Activated naive CD8-positive, alpha-beta T cell treated with anti-CD3 and anti-CD28 coated beads for 36 hours (primary cell): ENCODE data around the gene OCIAD2. TPM values are rescaled to one million over a fixed set of nuclear protein-coding genes. Genes with fewer than 3 reads are reported as not detected.
"Not testable (repeated sequence)": the region's sequence is repeated elsewhere in the genome, so short reads cannot be mapped to it uniquely, and the experiment has no call there.

Source experiments
- DNase-seq: peaks from one replicate; pipeline ENCODE4 v3.0.0; 2021
- H3K27ac Mint-ChIP-seq: one replicate; pipeline ENCODE4 v1.8.0; 2022; ENCODE audit warnings: mild to moderate bottlenecking, moderate library complexity, mixed read lengths
- H3K27me3 Mint-ChIP-seq: one replicate; pipeline ENCODE4 v1.8.0; 2022; ENCODE audit warnings: mild to moderate bottlenecking, mixed read lengths
- H3K36me3 Mint-ChIP-seq: one replicate; pipeline ENCODE4 v1.8.0; 2021; ENCODE audit warnings: mild to moderate bottlenecking, mixed read lengths
- H3K4me1 Mint-ChIP-seq: one replicate; pipeline ENCODE4 v1.8.0; 2021; ENCODE audit warnings: mixed read lengths
- H3K4me3 Mint-ChIP-seq: one replicate; pipeline ENCODE4 v1.8.0; 2022; ENCODE audit warnings: mild to moderate bottlenecking, moderate library complexity, mixed read lengths
- H3K9me3 Mint-ChIP-seq: one replicate; pipeline ENCODE4 v1.8.0; 2022; ENCODE audit warnings: mixed read lengths
- total RNA-seq, 2 experiments: library from RNA; stranded (reverse); gene quantifications; one replicate each; pipeline ENCODE4 v1.2.3, GENCODE V29; 2021

OCIAD2 gene
- total RNA-seq, 2 experiments from 2014 or later, result 80.2 to 90.4 TPM

DNA sequence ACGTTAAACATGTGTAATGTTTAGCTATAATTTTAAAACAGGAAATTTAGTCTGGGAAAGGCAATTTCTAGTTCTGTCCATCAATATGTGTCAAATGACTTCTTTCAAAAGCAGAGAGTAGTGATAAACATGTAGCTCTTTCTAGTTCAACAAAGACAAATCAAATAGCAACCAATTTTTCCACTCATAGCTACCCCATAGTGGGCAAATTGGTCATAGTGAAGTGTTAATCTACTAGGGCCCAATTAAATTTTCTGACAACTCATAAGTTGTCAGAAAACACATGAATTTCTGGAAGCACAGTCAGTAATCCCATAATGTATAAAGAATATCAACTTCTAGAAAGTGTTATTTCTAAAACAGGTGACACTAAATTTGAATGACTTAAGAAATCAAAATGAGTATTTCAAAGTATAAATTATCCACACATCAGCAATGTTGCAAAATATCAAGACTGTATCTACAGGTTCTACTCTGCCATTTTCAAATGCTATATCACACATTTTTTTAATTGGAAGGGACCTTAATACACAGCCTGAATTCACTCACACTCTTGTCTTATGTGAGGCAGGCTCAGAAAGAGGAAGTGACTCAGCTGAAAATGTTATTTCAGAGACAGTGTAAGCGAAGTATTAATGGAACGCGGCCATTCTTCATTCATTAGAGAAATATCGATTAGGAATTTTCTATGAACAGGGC is 7.7 kb downstream of the OCIAD2 start:
- no peak for DNase-seq
- peaks cover 29% of the 10 kb centered on the region for H3K4me1 Mint-ChIP-seq
- peak overlapping the region; percentile 60 for H3K27ac Mint-ChIP-seq
- H3K9me3 Mint-ChIP-seq, result no peaks in the 10 kb centered on the region
- no peaks in the 10 kb centered on the region for H3K27me3 Mint-ChIP-seq
- H3K36me3 Mint-ChIP-seq, result peaks cover 57% of the 10 kb centered on the region
- H3K4me3 Mint-ChIP-seq, result peak overlapping the region; percentile 23

DNA sequence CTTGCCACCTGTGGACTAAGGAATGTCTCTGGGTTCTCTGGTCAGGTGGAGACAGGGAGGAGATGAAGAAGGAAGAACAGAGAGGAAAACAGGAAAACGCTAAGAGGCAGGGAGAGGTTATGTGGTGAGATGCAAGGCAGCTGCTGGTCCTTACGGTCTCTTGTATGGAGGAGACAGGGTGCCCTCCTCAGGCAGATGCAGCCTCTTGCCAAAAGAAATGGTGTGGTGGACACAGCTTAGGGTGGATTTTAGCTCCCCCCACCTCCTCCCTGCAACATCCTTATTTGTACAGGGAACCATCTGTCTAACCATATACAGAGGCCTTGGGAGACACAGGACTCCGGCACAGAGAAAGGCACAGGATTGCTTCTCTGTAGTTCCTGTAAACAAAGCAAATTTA is 9.7 kb downstream of the OCIAD2 start:
- Mint-ChIP-seq H3K4me3 (no peak overlapping the region), H3K9me3 (no peaks in the 10 kb centered on the region), H3K27ac (no peak overlapping the region), H3K36me3 (peaks cover 60% of the 10 kb centered on the region), H3K27me3 (no peaks in the 10 kb centered on the region), H3K4me1 (peaks cover 29% of the 10 kb centered on the region)
- no peak for DNase-seq

DNA sequence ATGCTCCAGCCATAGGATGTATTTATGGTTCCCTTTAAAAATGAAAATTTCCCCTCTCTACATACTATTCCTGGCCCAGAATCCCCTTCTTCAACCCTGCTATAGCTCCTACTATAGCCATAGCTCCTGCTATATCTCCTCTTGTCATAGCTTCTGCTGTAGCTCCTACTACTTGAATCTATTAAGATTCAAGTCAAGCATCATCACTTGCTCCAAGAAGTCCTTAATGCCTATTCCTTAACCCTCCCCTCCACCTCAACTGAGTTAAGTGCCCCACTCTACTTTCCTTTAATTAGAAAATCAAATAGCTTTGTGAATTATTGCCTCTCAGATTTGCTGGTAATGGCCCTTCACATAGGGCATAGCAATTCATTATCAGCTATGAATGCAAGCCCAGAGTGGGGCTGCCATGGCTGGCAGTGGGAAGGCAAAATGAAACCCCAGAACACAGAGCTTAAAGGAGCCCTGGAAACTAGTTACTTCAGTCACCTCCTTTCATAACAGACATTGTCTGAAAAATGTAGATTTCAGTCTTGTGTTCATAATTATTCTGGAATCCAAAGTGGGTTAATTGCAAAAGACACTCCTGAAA is 15.4 kb downstream of the OCIAD2 start:
- H3K4me1 Mint-ChIP-seq, result peaks cover 4% of the 10 kb centered on the region
- no peaks in the 10 kb centered on the region for H3K27me3 Mint-ChIP-seq
- peaks cover 66% of the 10 kb centered on the region for H3K36me3 Mint-ChIP-seq
- H3K27ac Mint-ChIP-seq, result no peak overlapping the region
- no peak for DNase-seq
- no peak overlapping the region for H3K4me3 Mint-ChIP-seq
- peaks cover 13% of the 10 kb centered on the region for H3K9me3 Mint-ChIP-seq

DNA sequence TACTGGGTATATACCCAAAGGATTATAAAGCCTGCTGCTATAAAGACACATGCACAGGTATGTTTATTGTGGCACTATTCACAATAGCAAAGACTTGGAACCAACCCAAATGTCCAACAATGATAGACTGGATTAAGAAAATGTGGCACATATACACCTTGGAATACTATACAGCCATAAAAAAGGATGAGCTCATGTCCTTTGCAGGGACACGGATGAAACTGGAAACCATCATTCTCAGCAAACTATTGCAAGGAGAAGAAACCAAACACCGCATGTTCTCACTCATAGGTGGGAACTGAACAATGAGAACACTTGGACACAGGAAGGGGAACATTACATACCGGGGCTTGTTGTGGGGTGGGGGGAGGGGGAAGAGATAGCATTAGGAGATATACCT is 16.8 kb downstream of the OCIAD2 start:
- DNase-seq, H3K4me1 Mint-ChIP-seq, H3K27ac Mint-ChIP-seq, H3K4me3 Mint-ChIP-seq, H3K27me3 Mint-ChIP-seq: not testable (repeated sequence)
- peaks cover 13% of the 10 kb centered on the region for H3K9me3 Mint-ChIP-seq
- H3K36me3 Mint-ChIP-seq, result peaks cover 61% of the 10 kb centered on the region

DNA sequence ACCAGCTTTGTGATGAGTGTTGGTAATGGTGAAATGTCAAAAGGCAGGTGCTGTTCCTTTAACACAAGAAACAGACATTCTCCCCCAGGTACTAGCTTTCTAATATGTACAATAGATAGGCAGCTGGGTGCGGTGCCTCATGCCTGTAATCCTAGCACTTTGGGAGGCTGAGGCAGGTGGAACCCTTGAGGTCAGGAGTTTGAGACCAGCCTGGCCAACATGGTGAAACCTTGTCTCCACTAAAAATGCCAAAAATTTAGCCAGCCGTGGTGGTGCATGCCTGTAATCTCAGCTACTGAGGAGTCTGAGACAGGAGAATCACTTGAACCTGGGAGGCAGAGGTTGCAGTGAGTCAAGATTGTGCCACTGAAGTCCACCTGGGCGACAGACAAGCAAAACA is 24.9 kb downstream of the OCIAD2 start:
- not testable (repeated sequence) for H3K4me3 Mint-ChIP-seq, H3K9me3 Mint-ChIP-seq, H3K36me3 Mint-ChIP-seq, DNase-seq, H3K27me3 Mint-ChIP-seq, H3K4me1 Mint-ChIP-seq, H3K27ac Mint-ChIP-seq

DNA sequence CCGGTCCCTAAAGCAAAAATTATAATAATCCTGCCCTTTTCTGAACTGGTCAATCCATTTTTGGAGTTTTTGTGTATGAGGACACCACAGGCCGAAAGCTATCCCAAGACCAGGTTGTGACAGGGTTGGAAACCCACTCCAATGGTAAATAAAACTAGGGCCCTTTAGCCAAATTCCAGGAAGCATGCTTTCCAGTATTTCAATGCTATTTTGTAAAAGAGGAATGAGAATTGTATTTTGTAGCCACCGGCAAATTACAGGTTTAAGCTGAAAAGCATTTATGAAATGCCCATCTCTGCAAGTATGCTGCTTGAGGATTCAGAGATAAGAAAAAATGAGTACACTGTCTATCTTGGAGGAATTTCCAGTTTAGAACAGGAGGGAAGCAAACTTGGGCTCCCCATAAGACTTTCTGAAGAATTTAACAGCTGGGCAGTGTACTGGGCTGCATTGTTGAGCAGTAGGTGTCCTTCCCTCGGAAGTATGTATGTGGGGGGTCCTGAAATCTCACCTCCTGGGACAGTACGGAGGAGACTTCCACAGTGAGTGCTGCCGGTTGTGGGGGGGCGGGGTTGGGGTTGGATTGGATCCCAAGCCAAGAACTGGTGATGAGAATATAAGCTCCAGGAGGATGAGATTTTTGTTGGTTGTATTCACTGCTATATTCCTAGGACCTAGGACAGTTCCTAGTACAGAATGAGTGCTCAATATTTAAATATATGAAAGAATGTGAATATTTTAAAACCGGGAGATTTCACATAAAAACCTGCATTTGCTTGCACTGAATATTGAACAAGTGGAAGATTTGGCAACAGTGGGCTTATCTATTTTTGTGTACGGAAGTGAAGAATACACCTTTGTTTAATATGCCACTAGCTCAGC is 26.8 kb downstream of the OCIAD2 start:
- H3K27ac Mint-ChIP-seq, result no peak overlapping the region
- peaks cover 4% of the 10 kb centered on the region for H3K36me3 Mint-ChIP-seq
- H3K4me3 Mint-ChIP-seq, result no peak overlapping the region

DNA sequence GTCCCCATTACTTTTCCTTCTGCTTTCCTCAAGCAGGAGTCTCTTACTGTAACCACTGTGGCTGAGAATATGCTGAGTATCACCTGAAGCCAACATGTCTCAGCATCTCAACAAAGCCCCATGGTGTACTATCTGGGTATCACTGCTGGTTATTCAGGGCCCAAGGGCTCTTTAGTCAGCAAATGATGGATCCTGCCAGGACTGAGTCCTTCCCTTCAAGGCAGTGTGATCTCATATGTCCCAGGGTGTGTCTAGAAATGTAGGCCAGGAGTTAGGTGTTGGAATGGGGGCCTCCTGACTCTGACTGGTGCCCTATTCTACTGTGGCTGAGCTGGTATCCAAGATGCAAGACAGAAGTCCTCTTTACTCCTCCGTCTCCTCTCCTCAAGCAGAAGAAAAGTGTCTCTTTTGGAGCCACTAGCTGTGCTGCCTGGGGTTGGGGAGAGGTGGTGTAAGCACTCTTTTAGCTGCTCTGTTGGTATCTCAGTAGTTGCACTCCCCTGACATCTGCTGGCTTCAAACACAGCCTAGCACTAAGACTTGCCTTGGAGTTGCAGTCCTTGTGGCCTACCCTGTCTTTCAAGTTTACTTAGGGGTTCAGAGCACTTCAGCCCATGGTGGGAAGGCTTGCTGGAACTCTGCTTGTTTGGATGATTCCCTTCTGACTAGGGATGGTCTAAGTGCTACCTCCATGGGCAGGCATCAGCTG is 28.6 kb downstream of the OCIAD2 start:
- H3K4me1 Mint-ChIP-seq, result no peaks in the 10 kb centered on the region
- H3K9me3 Mint-ChIP-seq, result peaks cover 4% of the 10 kb centered on the region
- no peak overlapping the region for H3K27ac Mint-ChIP-seq
- H3K36me3 Mint-ChIP-seq, result peaks cover 3% of the 10 kb centered on the region
- H3K4me3 Mint-ChIP-seq, result no peak overlapping the region
- no peaks in the 10 kb centered on the region for H3K27me3 Mint-ChIP-seq
- DNase-seq, result no peak

More for the DNA sequence above, 26.8 kb downstream of the OCIAD2 start:
- no peak for DNase-seq
- H3K27me3 Mint-ChIP-seq, result no peaks in the 10 kb centered on the region
- H3K9me3 Mint-ChIP-seq, result no peaks in the 10 kb centered on the region
- no peaks in the 10 kb centered on the region for H3K4me1 Mint-ChIP-seq

DNA sequence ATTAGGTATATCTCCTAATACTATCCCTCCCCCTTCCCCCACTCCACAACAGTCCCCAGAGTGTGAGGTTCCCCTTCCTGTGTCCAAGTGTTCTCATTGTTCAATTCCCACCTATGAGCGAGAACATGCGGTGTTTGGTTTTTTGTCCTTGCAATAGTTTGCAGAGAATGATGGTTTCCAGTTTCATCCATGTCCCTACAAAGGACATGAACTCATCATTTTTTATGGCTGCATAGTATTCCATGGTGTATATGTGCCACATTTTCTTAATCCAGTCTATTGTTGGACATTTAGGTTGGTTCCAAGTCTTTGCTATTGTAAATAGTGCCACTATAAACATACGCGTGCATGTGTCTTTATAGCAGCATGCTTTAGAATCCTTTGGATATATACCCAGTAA is 41.9 kb downstream of the OCIAD2 start:
- DNase-seq, H3K27ac Mint-ChIP-seq, H3K27me3 Mint-ChIP-seq, H3K4me1 Mint-ChIP-seq, H3K4me3 Mint-ChIP-seq: not testable (repeated sequence)
- peaks cover 14% of the 10 kb centered on the region for H3K36me3 Mint-ChIP-seq
- H3K9me3 Mint-ChIP-seq, result peaks cover 17% of the 10 kb centered on the region

DNA sequence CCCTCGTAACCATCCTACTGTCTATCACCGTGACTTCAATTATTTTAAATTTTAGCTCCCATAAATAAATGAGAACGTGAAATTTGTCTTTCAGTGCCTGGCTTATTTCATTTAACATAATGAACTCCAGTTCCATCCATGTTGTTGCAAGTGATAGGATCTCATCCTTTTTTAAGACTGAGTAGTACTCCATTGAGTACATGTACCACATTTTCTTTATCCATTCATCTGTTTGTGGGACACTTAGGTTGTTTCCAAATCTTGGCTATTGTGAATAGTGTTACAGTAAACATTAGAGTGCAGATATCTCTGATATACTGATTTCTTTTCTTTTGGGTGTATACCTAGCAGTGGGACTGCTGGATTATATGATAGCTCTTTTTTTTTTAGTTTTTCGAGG is 42.8 kb downstream of the OCIAD2 start:
- Mint-ChIP-seq H3K4me3 (no peak overlapping the region), H3K9me3 (peaks cover 11% of the 10 kb centered on the region), H3K4me1 (no peaks in the 10 kb centered on the region), H3K36me3 (peaks cover 6% of the 10 kb centered on the region), H3K27me3 (no peaks in the 10 kb centered on the region), H3K27ac (no peak overlapping the region)
- no peak for DNase-seq

DNA sequence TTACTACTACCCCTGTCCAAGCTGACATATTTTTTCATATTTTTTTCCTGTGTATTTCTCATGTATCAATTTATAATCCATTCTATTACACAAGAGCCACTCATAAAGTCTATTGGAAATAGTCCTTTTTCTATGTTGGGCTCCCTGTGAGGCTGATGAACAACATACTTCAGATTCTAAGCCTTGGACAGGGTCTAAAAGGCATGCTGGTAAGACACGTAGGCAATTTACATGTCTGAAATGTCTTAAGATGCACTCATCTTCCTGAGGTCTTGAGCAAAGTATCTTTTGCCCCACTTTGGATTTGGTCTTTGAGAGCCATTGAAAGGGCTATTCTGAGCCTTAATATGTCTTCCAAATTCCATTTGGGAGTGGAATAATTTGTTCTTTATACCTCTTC is 43.9 kb downstream of the OCIAD2 start:
- peaks cover 10% of the 10 kb centered on the region for H3K9me3 Mint-ChIP-seq
- H3K27ac Mint-ChIP-seq, result no peak overlapping the region
- no peaks in the 10 kb centered on the region for H3K4me1 Mint-ChIP-seq

DNA sequence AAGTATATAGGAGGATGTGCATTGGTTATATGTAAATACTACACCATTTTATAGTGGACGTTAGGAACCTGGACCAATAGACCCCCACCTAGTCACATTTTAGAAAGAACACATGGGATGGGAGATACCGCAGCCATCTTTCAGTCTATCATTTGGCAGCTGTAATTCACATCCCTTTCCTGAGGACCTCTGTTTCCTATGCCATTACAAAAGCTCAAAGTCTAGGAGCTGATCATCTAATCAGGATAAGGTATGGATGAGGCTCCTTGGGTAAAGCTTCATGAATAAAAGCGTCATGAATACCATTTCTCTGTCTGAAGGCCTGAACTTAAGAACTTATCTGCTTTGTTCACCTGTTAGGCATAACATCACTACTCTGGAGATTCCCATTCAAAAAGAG is 44.5 kb downstream of the OCIAD2 start:
- DNase-seq, result no peak
- Mint-ChIP-seq H3K36me3 (peaks cover 10% of the 10 kb centered on the region), H3K27me3 (no peaks in the 10 kb centered on the region), H3K27ac (no peak overlapping the region), H3K9me3 (peaks cover 10% of the 10 kb centered on the region), H3K4me3 (no peak overlapping the region), H3K4me1 (no peaks in the 10 kb centered on the region)

More for the DNA sequence above, 43.9 kb downstream of the OCIAD2 start:
- Mint-ChIP-seq H3K27me3 (no peaks in the 10 kb centered on the region), H3K4me3 (no peak overlapping the region), H3K36me3 (peaks cover 8% of the 10 kb centered on the region)
- no peak for DNase-seq

DNA sequence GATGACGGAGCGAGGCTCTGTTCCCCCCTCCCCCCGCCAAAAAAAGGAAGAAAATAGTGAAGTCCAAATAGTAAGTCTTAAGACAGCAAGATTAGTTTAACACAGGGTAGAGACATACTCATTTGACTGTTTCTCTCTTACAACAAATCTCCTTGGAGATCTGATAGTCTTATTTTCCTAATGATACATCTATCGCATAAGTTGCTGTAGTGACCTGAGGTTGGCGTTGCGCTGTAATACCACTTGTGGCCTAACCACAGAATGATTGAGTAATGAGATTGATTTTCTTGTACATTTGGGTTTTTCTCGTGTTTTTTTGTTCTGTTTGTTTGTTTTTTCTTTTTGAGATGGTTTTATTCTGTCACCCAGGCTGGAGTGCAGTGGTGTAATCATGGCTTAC is 48.4 kb downstream of the OCIAD2 start:
- no peak overlapping the region for H3K4me3 Mint-ChIP-seq
- H3K27me3 Mint-ChIP-seq, result no peaks in the 10 kb centered on the region
- H3K9me3 Mint-ChIP-seq, result no peaks in the 10 kb centered on the region
- peaks cover 11% of the 10 kb centered on the region for H3K4me1 Mint-ChIP-seq
- peaks cover 23% of the 10 kb centered on the region for H3K36me3 Mint-ChIP-seq
- peak; percentile 8 for DNase-seq
- peak overlapping the region; percentile 38 for H3K27ac Mint-ChIP-seq

DNA sequence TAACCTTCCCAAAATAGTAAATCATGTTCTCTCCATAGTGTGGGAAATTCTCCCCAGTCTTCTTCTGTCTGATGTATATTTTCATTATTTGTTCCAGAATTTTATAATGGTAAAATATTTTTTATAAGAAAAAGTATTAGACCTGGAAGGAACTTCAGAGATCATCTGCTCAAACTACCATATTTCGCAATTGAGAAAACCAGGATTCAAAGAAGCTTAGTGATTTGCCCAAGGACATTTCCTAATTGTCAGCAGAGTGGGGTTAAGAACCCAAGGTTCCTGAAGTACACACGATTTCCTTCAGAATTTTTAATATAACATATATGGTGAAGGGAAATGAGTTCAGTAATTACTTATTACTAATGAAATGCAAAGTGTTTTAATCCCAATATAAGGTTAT is 51.6 kb downstream of the OCIAD2 start:
- no peak overlapping the region for H3K27ac Mint-ChIP-seq
- H3K9me3 Mint-ChIP-seq, result no peaks in the 10 kb centered on the region
- DNase-seq, result no peak
- H3K36me3 Mint-ChIP-seq, result peaks cover 38% of the 10 kb centered on the region
- H3K27me3 Mint-ChIP-seq, result no peaks in the 10 kb centered on the region
- no peak overlapping the region for H3K4me3 Mint-ChIP-seq
- peaks cover 11% of the 10 kb centered on the region for H3K4me1 Mint-ChIP-seq

DNA sequence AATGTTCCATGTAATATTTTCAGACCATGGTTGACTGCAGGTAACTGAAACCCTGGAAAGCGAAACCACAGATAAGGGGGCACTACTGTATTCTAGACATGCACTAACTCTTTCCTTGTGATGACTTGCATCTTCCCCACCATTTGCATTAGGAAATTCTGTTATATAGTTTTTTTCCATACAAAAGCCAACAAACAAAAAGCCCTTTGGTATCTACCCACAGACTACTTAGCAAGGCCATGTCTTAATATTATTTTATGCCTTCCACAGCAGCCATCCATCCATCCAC is 52.2 kb downstream of the OCIAD2 start:
- Mint-ChIP-seq H3K4me3 (no peak overlapping the region), H3K9me3 (no peaks in the 10 kb centered on the region), H3K4me1 (peaks cover 11% of the 10 kb centered on the region), H3K27me3 (no peaks in the 10 kb centered on the region), H3K27ac (peak overlapping the region; percentile 30), H3K36me3 (peaks cover 38% of the 10 kb centered on the region)
- no peak for DNase-seq
